HFFc6 (cell line): ENCODE measurements around the gene STMP1. TPM values are rescaled to one million over a fixed set of nuclear protein-coding genes. Genes with fewer than 3 reads are reported as not detected.

Experiments used
- DNase-seq: peaks from one replicate; pipeline ENCODE4 v3.0.0-alpha.2; 2018
- H3K27ac Mint-ChIP-seq: 2 replicates; pipeline ENCODE4 v1.8.0; 2020; ENCODE audit warnings: mild to moderate bottlenecking, mixed read lengths
- H3K27me3 Mint-ChIP-seq: 2 replicates; pipeline ENCODE4 v1.8.0; 2021; ENCODE audit warnings: mild to moderate bottlenecking, moderate library complexity, mixed read lengths; ENCODE audit not compliant: insufficient read depth
- H3K36me3 Mint-ChIP-seq: 2 replicates; pipeline ENCODE4 v1.8.0; 2021; ENCODE audit warnings: low read depth, mixed read lengths
- H3K4me1 Mint-ChIP-seq: 2 replicates; pipeline ENCODE4 v1.8.0; 2020; ENCODE audit warnings: low read depth, mixed read lengths
- H3K4me3 Mint-ChIP-seq: 2 replicates; pipeline ENCODE4 v1.8.0; 2020; ENCODE audit warnings: mild to moderate bottlenecking, moderate library complexity, mixed read lengths
- H3K9me3 Mint-ChIP-seq: 2 replicates; pipeline ENCODE4 v1.8.0; 2020; ENCODE audit warnings: mild to moderate bottlenecking, mixed read lengths
- total RNA-seq, 6 experiments: library from RNA; stranded (reverse); fragmentation: NEBNext Ultra II Directional; extraction: Animal tissue kit (Norgen Biotek cat#: 25700); gene quantifications; 2 replicates in 1 of 6; 3 replicates in 5 of 6; pipeline ENCODE4 v1.2.3, GENCODE V29; 2021
- TF ChIP-seq, protein P1 (sequence below): fragments of 200-600 bp; sonication (generic); IDR thresholded peaks from 2 replicates; pipeline ENCODE4 v1.5.0; 2021; ENCODE audit warnings: antibody characterized with exemption, mild to moderate bottlenecking

STMP1 gene
- total RNA-seq, 6 experiments from 2014 or later, result 40.0 to 58.1 (median 51.7) TPM

DNA sequence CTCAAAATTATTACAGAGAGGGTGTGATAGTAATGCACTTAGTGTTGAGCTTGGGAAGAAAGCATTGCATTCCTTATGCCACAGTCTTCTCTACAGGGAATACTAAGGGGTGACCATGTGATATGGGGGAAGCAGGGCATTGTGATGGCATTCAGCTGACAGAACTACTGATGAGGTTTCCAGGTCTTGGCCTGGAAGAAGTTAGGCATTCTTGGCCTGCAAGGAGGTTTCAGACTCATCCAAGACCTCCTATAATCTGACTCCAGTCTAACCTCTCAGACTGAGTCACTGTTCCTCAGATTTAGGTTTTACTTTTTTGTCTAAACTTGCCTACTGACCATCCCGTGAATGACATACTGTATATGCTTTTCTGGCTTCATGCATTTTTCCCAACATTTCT is 7.9 kb downstream of the STMP1 start:
- peak; percentile 79 for DNase-seq
- peak overlapping the region; percentile 86 for H3K27ac Mint-ChIP-seq
- H3K9me3 Mint-ChIP-seq, result no peaks in the 10 kb centered on the region
- TF ChIP-seq, protein P1, sequence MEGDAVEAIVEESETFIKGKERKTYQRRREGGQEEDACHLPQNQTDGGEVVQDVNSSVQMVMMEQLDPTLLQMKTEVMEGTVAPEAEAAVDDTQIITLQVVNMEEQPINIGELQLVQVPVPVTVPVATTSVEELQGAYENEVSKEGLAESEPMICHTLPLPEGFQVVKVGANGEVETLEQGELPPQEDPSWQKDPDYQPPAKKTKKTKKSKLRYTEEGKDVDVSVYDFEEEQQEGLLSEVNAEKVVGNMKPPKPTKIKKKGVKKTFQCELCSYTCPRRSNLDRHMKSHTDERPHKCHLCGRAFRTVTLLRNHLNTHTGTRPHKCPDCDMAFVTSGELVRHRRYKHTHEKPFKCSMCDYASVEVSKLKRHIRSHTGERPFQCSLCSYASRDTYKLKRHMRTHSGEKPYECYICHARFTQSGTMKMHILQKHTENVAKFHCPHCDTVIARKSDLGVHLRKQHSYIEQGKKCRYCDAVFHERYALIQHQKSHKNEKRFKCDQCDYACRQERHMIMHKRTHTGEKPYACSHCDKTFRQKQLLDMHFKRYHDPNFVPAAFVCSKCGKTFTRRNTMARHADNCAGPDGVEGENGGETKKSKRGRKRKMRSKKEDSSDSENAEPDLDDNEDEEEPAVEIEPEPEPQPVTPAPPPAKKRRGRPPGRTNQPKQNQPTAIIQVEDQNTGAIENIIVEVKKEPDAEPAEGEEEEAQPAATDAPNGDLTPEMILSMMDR, result no peak; the same call in 1 of the 2 replicates
- no peaks in the 10 kb centered on the region; the same call in 1 of the 2 replicates for H3K27me3 Mint-ChIP-seq
- peak overlapping the region; percentile 52 for H3K4me3 Mint-ChIP-seq
- H3K4me1 Mint-ChIP-seq, result peaks cover 75% of the 10 kb centered on the region
- H3K36me3 Mint-ChIP-seq, result peaks cover 28% of the 10 kb centered on the region

- H3K27ac Mint-ChIP-seq, result peak overlapping the region; percentile 77
- peaks cover 29% of the 10 kb centered on the region for H3K36me3 Mint-ChIP-seq
- no peaks in the 10 kb centered on the region for H3K9me3 Mint-ChIP-seq
- DNase-seq, result peak; percentile 62
- peaks cover 71% of the 10 kb centered on the region for H3K4me1 Mint-ChIP-seq
- H3K4me3 Mint-ChIP-seq, result peak overlapping the region; percentile 40
- TF ChIP-seq, protein P1, result peak; percentile 94
- H3K27me3 Mint-ChIP-seq, result no peaks in the 10 kb centered on the region
Observed at GRCh38 chr7:135672560-135673359, 10.4 kb downstream of the STMP1 start.

DNA sequence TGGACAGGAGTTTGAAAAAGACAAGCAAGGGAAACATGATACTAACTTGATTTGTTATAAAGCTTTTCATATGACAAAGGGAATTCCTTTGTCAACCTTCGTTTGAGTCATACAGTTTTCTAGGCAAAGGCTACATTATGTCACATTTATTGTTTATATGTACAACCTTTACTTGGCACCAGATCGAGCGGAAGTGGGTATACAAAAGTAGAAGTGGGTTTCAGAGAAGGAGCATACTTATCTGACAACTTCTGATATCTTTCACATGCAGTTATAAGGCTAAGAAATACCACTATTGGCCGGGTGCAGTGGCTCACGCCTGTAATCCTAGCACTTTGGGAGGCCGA is 11.0 kb downstream of the STMP1 start:
- H3K27ac Mint-ChIP-seq, result peak overlapping the region; percentile 77
- no peak for DNase-seq
- no peaks in the 10 kb centered on the region for H3K9me3 Mint-ChIP-seq
- H3K4me3 Mint-ChIP-seq, result peak overlapping the region; percentile 40
- H3K36me3 Mint-ChIP-seq, result peaks cover 27% of the 10 kb centered on the region
- H3K27me3 Mint-ChIP-seq, result no peaks in the 10 kb centered on the region
- peaks cover 77% of the 10 kb centered on the region for H3K4me1 Mint-ChIP-seq
- TF ChIP-seq, protein P1, result no peak

- peaks cover 59% of the 10 kb centered on the region for H3K4me1 Mint-ChIP-seq
- peaks cover 32% of the 10 kb centered on the region for H3K36me3 Mint-ChIP-seq
- peak; percentile 36 for DNase-seq
- peak overlapping the region; percentile 64; the same call in 1 of the 2 replicates for H3K4me3 Mint-ChIP-seq
- peak overlapping the region; percentile 76 for H3K27ac Mint-ChIP-seq
- TF ChIP-seq, protein P1, result no peak
- no peaks in the 10 kb centered on the region for H3K9me3 Mint-ChIP-seq
- no peaks in the 10 kb centered on the region for H3K27me3 Mint-ChIP-seq
Observed at GRCh38 chr7:135678612-135679575, 16.6 kb downstream of the STMP1 start.

- Mint-ChIP-seq H3K9me3 (no peaks in the 10 kb centered on the region), H3K4me1 (peaks cover 75% of the 10 kb centered on the region), H3K27me3 (no peaks in the 10 kb centered on the region; the same call in 1 of the 2 replicates), H3K4me3 (no peak overlapping the region), H3K36me3 (peaks cover 30% of the 10 kb centered on the region), H3K27ac (no peak overlapping the region)
- TF ChIP-seq, protein P1, result no peak
- DNase-seq, result no peak
Observed at GRCh38 chr7:135681762-135682161, 19.4 kb downstream of the STMP1 start.
